Activated CD8-positive, alpha-beta memory T cell treated with anti-CD3 and anti-CD28 coated beads for 1 hour (primary cell): ENCODE measurements around the gene DYRK4.

Source experiments
- DNase-seq, 2 donors: peaks; one replicate each; pipeline ENCODE4 v3.0.0-alpha.2; 2020; ENCODE audit warnings: low read depth in 1 of 2; ENCODE audit errors: extremely low read depth in 1 of 2

Gene DYRK4

DNA sequence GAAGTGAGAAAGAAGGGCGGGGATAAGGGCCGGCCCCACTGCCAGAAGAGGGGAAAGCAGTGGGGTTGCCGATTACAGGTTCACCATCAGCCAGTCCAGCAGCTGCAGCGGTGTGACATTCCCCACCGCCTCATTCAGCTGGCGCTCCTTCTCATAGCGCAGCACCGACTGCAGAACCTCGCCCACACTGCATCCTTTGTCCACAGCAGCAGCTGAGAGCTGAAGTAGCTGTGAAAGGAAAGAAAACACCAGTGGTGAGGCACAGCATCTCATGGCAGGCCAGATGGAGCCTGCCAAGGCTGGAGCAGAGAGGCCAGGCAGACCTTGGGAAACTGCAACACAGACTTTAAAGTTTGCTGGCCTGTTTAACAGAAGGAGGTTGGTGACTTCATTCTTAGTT lies 53.7 kb downstream of the DYRK4 start:
- DNase-seq, result no peak

DNA sequence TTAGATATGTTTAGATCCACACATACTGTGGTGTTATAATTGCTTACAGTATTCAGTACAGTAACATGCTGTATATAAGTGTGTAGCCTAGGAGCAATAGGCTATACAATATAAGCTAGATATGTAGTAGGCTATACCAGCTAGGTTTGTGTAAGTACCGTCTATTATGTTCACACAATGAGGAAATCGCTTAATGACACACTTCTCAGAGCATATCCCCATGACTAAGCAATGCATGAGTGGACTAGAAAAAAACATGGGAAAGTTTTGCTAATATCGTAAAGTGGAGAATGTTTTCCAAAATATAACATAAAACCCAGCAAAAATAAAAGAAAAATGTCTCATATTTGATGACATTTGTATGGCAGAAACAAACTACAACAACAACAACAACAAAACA lies 59.5 kb downstream of the DYRK4 start:
- DNase-seq, result no peak

DNA sequence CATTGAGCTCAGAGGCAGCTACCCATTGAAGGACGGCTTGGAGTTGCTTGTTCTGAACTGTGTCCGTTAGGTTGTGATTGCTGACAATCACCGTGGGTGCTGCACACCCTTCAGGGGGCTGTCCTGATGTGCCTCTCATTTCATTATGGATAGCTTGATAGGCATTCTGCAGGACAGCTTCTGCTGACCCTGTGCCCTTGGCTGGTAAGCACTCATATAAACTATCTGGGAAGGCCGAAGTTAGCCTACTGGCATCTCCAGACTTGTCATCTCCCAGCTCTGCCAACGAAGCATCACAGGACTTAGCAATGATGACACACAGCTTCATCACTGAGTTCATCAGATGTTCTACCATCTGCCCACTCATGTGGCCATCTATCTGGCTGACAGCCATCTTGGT lies 64.5 kb downstream of the DYRK4 start:
- DNase-seq, result no peak

DNA sequence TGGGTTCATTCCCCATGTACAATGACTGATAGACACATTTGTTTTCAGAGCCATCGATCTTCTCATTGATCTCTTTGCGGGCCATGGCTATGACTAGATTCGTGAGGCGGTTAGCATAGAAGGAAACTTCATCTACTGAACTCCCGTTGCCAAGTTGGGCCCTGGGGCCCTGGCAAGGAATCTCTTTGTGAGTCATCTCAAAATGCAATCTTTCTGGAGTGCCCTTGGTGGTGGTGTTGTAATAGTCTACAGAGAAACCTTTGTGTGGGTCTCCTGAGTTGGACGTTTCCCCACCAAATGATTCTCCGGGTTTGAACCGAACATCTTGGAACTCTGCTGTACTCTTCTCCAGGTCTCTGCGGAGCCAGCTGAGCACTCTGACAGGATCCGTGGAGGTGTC lies 66.4 kb downstream of the DYRK4 start:
- DNase-seq, result no peak

DNA sequence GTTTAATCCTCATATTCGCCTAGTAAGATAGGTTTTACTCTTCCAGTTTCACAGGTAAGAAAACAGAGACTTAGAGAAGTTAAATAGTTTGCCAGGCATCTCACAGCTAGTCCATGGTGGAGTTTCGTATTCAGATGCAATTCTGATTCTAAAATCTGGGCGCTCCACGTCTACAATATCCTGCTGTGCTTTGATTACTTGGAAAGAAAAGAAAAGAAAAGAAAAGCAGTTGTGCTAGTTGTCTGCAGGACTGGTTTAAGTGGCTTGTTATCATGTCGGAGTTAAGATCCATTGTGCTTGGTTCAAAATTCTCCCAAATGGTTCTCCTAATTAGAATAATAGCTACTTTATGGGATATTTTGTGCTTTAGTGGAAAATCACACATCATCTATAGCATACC lies 68.3 kb downstream of the DYRK4 start:
- no peak for DNase-seq

DNA sequence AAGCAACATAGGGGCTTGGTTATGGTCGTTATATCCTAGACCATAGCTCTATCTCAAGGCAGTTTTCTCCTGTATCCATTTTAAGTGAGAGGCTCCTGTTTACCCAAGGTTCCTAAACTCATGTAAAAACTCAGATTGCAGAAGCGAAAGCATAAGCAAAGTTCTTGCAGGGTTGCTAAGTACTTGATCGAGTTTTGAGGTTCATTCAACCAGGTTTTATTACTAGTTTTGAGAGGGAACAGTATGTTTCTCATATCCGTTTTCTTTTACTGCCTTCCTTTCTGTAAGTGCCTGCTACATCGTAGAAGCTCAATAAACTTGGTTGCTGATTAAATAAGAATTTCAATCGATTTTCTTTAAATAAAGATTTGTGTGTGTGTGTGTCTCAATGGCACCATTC lies 81.7 kb downstream of the DYRK4 start:
- no peak for DNase-seq

DNA sequence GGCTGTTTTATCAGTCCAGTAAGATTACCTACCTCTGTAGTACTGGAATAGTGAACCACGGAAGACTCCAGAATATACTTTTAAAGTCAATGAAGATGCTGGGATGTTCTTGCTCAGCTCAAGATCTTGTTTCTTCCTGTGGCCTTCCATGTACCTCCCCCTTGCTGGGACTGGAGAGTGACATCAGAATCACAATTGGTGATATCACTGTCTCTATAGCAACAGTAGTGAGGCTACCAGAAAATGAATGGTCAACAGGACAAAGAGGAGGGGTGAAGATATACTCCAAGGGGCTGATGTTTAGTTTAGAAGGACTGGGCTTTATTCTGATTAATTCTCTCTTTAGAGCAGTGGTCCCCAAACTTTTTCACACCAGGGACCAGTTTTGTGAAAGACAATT lies 83.0 kb downstream of the DYRK4 start:
- DNase-seq, result no peak

DNA sequence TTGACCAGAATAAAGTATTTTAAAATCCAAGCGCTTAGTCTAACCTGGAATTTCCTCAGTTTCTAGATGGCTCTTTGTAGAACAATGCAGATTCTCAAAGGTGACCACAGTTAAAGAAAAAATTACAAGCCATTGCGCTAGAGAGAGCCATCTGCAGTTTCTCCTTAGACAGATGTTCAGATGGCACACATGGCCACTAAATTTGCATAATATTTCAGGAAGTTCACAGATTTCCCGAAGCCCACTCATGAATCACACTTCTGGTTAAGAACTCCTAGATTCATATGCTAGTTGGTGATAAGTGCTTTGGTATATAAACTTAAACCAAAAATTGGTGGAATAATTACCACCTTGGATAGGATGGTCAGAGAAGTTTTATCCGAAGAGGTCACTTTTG lies 86.1 kb downstream of the DYRK4 start:
- no peak for DNase-seq

DNA sequence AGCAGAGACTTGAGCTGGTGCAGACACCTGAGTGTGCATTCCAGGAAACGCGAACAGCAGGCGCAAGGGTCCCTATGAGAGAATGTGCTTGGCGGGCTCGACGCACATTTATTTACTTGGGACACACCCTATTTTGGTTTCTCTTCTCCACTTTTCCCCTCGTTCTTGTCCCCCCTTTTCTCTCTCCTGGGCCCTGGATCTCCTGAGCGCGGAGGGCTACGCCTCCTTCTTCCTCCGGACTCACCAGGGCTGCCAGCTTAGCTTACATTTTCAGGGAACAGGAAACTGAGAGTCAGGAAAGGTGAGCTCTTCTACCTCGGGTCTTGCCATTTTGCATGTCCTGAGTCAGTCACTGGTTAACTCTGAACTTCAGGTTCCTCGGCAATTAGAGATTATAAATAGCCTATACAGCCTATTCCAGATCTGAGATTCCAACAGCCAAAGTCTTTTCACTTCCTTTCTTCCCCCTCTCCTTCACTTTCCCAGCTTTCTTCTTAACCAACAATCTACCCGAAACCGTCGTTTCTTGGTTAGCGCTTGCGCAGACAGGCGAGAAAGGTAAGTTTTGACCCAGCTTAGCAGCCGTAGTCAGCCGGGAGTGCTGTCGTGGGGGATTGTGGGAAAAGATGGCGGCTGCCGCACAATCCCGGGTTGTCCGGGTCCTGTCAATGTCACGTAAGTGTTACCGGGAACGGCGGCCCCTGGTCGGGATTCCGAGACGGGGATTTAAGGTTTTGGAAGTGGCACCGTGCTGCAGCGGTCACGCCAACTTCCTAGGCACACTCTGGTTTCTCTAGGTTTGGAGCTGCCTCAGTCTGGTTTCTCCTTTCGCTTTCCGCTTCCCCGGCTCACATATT lies 86.7 kb downstream of the DYRK4 start, which contains the start of the genes AKAP3 and NDUFA9:
Gene AKAP3, minus strand, starts transcription at position 551 of the 857 bp plus-strand sequence. CDS start 10,855 bp downstream, outside the sequence.
Gene NDUFA9, plus strand, starts transcription at position 614 of the 857 bp plus-strand sequence. Its CDS starts 13 bp downstream, at position 627.
- peak; percentile 43 to 61 for DNase-seq

DNA sequence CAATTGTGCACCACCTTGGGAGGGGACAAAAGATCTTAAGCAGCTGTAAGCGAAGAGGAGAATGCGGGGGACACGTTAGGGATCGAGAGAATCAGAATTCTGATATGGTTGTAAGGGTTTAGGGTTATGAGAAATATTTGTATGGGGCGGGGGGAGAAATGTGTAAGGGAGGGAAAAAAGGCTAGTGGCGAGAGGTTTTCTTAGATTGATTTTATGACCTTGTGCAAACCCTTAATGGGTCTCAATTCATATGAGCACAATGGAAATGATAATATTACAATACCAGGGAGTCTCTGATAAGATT lies 87.3 kb downstream of the DYRK4 start:
- DNase-seq, result no peak

DNA sequence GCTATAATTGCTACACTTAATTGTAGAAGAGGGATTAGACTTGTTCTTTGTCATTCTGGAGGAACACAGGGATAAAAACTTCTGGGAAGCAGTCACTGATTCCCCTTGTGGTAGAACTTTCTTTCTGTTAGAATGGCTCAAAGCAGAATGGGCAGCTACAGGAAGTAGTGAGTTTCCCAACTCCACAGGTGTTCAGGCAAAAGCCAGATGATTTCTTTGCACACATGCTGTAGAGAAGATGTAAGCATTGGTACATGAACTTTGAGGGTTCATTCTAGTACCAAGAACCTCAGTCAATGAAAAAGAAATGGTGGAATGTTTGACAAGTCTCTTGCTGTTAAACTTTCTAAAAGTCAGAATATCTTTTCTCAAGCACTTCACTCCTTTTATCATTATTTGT lies 91.2 kb downstream of the DYRK4 start:
- no peak for DNase-seq

DNA sequence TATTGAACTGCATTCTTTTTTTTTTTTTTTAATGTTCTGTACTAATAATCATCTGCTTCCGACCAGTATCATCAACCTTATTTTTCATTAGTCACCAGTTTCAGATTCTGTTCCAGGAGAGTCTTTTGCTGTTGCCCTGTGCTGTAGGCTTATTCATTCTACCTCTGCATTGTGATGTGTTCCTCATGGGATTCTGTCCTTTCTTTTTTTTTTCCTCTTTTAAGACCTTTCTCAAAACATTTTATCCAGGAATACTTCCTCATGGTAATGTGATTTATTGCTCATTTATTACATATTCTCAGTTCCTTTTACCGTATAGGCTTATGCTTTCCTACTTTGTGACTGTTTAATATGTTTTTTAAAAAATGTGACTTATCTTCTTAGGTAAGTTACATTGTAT lies 91.7 kb downstream of the DYRK4 start:
- DNase-seq, result no peak
